ENCODE measurements around the gene MORN2.

MORN2 gene

GRCh38 chr2:38875576-38876367 lies at the start of gene MORN2, which contains the start of gene DHX57:
Gene MORN2 (plus strand): TSS chr2:38875976.
Gene DHX57 (minus strand): TSS chr2:38875934. CDS start chr2:38868405, 7,529 bp downstream.
- DNase-seq = peak; percentile 89

- peak; percentile 18 for DNase-seq
These were observed 48.1 kb upstream of the MORN2 start for GRCh38 chr2:38827539-38828145.

DNA sequence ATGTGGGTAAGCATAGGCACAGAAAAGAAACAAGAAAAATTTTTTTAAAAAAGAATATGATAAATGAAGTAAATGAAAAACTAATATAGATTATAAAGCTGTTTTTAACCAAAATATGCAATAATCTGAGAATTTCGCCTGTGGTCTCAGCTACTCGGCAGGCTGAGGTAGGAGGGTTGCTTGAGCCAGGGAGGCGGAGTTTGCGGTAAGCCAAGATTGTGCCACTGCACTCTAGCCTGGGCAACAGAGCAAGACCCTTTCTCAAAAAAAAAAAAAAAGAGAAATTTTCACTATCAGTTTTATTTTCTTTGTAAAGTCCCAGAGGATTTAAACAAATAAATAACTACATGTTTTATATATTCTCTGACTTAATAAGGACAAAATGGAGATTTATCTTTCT lies 47.3 kb upstream of the MORN2 start:
- DNase-seq = no peak

- no peak for DNase-seq
These were observed 45.8 kb upstream of the MORN2 start for GRCh38 chr2:38829971-38830370.

GRCh38 chr2:38830526-38831159 lies 45.1 kb upstream of the MORN2 start:
- DNase-seq = no peak

GRCh38 chr2:38835015-38835601 lies 40.7 kb upstream of the MORN2 start:
- peak; percentile 34 for DNase-seq

- DNase-seq = peak; percentile 6
These were observed 39.8 kb upstream of the MORN2 start for GRCh38 chr2:38835990-38836389.

- no peak for DNase-seq
These were observed 39.0 kb upstream of the MORN2 start for GRCh38 chr2:38836791-38837190.

- no peak for DNase-seq
These were observed 25.7 kb upstream of the MORN2 start for GRCh38 chr2:38850045-38850444.

DNA sequence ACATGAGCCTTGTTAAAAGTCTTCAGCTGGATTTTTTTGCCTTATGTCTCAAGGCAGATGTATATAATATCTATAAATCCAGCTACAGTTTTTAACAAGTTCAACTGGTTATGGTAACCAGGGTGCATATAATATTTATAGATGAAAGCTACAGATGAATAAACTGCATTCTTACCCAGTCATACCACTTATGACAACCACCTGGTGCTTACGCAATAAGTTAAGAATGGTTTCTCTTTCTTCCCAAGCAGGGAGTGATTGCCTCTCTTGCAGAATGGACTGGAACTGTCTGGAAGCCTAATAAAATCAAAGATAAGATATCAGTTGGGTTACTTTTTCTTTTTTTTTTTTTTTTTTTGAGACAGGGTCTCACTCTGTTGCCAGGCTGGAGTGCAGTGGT lies 19.6 kb upstream of the MORN2 start:
- peak; percentile 27 for DNase-seq

DNA sequence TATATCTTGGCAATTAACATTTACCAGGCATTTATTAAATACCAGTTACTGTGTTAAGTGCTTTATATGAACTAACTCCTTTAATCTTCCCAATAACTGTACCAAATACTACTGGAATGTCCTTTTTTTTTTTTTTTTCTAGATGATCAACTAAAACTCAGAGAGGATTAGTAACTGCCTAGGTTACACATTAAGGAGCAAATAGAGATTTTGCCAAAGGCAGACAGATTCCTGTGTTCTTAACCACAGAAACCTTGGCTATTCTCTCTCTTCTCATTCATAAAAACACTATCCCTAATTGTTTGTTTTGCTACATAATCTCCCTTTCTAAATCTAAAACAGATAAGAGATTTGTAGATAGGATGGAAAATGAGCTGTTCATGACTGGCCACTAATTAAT lies 13.3 kb upstream of the MORN2 start:
- DNase-seq = no peak

DNA sequence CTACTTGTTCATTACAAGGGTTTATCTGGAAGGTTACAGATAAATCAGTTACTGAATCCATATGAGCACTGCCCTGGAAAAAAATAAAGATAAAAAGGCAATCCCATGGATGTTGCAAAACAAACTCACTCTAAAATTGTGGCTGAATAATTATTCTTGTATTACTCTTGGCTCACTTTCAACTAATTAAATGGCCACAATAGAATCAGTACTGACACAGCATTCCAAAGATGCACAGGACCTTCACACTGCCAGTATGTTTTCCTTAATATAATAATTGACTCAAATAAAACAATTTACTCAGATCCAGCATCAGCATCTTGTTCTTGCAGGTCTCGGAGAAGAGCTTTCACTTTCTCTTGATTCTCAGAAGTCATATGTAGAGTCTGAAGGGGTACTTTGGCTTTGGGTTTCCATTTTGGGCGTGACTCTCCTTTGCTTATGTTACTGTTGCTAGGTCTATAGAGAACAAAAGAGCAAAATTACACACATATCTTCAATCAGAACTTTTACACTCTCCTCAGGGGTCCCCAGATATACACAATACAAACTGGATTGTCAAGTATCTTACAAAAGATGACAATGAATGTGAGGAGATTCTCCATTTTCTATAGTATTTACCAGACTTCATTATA lies 12.6 kb upstream of the MORN2 start:
- DNase-seq = peak; percentile 57

DNA sequence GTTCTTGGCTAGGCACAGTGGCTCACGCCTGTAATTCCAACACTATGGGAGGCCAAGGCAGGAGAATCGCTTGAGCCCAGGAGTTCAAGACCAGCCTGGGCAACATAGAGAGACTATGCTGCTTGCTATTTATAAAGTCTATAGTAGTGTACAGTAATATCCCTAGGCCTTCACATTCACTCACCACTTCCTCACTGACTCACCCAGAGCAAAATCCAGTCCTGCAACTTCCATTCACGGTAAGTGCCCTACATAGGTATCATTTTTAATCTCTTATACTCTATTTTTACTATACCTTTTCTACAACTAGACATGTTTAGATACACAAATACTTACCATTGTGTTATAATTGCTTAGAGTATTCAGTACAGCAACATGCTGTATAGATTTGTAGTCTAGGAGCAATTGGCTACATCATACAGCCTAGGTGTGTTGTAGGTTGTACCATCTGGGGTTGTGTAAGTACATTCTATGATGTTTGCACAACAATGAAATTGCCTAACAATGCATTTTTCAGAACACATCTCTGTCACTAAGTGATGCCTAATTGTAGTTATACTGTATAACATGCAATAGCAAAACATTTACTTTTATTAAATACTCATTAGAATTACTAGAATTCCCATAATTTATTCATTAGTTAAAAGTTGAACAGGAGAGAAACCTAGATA lies 8.9 kb upstream of the MORN2 start:
- DNase-seq = peak; percentile 54

GRCh38 chr2:38871432-38871831 lies 4.3 kb upstream of the MORN2 start:
- DNase-seq = no peak

DNA sequence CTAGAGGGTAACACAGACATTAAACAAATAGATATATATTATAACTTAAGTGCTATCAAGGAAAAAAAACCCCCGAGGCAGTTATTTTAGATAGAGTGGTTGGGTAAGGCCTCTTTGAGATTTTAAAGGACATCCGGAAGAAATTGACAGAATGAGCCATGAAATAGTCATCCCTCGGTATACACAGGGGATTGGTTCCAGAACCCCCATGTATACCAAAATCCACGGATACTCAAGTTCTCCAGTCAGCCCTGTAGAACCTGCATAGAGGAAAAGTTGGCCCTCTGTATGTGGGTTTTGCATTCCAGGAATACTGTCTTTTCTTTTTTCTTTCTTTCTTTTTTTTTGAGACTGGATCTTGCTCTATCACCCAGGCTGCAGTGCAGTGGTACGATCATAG lies 2.0 kb upstream of the MORN2 start:
- no peak for DNase-seq

DNA sequence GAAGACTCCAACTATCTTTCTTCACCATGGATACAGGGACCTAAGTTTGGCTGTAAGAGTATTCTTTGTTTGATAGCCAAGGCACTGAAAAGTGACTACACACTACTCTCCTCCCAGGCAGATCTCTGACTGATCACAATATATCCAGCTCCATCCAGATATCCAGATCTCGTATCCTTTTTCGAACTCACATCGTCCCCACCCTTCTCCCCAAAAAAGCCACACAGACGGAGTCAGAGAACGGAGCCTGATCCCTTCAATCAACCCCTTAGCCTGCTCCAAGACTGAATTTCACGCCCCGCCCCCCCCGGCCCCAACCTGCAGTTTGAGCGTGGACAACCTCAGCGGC lies 575 bp upstream of the MORN2 start:
- no peak for DNase-seq

DNA sequence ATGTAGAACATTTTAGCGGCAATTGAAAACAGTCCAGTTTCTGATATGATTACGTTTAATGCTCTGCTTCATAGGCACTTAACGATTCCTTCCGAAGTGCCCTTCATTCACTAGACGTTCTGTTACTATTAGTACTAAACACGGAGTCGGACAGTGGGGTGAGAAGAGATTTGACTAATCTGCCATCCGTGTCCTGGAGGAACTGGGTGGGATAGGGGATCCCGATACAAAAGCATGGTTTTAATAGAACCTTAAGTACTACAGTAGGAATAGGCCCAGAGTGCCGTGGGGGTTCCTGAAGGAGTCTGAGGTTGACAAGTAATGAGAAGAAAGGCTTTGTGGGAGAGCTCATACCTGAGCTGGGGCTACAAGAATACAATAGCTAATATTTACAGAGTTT lies 631 bp downstream of the MORN2 start:
- DNase-seq = no peak

GRCh38 chr2:38886063-38886462 lies 10.3 kb downstream of the MORN2 start:
- no peak for DNase-seq

- no peak for DNase-seq
These were observed 11.6 kb downstream of the MORN2 start for GRCh38 chr2:38887347-38887746.

DNA sequence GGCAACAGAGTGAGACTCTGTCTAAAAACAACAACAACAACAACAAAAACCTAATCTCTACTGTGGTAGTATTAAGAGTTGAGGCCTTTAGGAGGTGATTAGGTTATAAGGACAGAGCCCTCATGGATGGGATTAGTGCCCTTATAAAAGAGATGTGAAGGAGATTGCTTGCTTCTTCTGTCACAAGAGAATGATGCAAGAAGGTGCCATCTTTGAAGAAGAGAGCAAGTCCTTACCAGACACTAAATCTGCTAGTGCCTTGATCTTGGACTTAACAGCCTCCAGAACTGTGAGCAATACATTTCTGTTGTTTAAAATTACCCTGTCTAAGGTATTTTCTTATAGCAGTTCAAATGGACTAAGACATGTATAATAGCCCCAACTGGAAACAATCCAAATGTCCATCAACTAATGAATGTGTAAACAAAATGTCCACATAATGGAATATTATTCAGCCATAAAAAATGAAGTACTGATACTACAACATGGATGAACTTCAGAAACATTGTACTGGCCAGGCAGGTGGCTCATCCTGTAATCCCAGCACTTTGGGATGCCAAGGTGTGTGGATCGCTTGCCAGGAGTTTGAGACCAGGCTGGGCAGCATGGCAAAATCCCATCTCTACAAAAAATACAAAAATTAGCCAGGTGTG lies 12.3 kb downstream of the MORN2 start:
- no peak for DNase-seq

GRCh38 chr2:38889045-38889444 lies 13.3 kb downstream of the MORN2 start:
- no peak for DNase-seq

- no peak for DNase-seq
These were observed 13.8 kb downstream of the MORN2 start, which contains the start of gene ARHGEF33 for GRCh38 chr2:38889575-38889974. Gene ARHGEF33 (plus strand): TSS chr2:38889875. CDS start chr2:38919448, 29,573 bp downstream.
